Mucosa of stomach (tissue), 1 donor: ENCODE data around the gene ZNF138.
"Not testable (repeated sequence)": the region's sequence is repeated elsewhere in the genome, so short reads cannot be mapped to it uniquely, and the experiment has no call there.

ENCODE experiments used
- H3K27me3 ChIP-seq: one replicate; pipeline ENCODE4 v1.7.0; 2013; ENCODE audit warnings: mild to moderate bottlenecking, low read length; ENCODE audit not compliant: control insufficient read depth, insufficient read depth
- H3K36me3 ChIP-seq: one replicate; pipeline ENCODE4 v1.7.0; 2013; ENCODE audit warnings: low read length; ENCODE audit not compliant: control insufficient read depth, insufficient read depth
- H3K4me1 ChIP-seq: one replicate; pipeline ENCODE4 v1.7.0; 2013; ENCODE audit warnings: mild to moderate bottlenecking, low read length; ENCODE audit not compliant: control insufficient read depth, insufficient read depth
- H3K4me3 ChIP-seq: one replicate; pipeline ENCODE4 v1.7.0; 2013; ENCODE audit warnings: low read length
- H3K9ac ChIP-seq: one replicate; pipeline ENCODE4 v1.7.0; 2013; ENCODE audit warnings: mild to moderate bottlenecking, low read length, moderate library complexity
- H3K9me3 ChIP-seq: one replicate; pipeline ENCODE4 v1.7.0; 2013; ENCODE audit warnings: mild to moderate bottlenecking, low read length, moderate library complexity; ENCODE audit not compliant: control insufficient read depth
- donor health status: Pancreatic carcinoma.

Gene ZNF138

DNA sequence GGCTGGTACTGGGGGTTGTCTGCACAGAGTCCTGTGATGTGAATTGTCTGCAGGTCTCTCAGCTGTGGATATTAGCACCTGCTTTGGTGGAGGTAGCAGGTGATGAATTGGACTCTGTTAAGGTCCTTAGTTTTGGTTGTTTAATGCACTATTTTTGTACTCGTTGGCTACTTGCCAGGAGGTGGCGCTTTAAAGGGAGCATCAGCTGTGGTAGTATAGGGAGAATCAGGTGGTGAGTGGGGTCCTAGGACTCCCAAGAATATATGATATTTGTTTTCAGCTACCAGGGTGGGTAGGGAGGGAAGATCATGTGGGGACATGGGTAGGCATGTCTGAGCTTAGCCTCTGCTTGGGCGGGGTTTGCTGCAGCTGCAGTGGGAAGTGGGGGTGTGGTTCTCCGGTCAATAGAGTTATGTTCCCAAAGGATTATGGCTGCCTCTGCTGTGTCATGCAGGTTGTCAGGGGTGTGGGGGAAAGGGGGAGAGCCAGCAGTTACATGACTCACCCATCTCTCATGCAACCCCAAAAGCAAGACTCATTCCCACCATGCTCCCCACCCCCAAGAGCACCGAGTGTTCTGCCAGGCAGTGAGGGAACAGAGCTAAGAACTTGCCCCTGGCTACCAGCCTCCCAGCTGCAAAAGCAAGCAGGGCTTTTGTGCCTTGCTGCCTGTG lies 55.2 kb downstream of the ZNF138 start:
- H3K4me3 ChIP-seq, result no peak overlapping the region
- H3K9me3 ChIP-seq, result no peaks in the 10 kb centered on the region
- H3K36me3 ChIP-seq, result no peaks in the 10 kb centered on the region
- H3K9ac ChIP-seq, result no peak overlapping the region
- H3K4me1 ChIP-seq, result no peaks in the 10 kb centered on the region
- no peaks in the 10 kb centered on the region for H3K27me3 ChIP-seq

DNA sequence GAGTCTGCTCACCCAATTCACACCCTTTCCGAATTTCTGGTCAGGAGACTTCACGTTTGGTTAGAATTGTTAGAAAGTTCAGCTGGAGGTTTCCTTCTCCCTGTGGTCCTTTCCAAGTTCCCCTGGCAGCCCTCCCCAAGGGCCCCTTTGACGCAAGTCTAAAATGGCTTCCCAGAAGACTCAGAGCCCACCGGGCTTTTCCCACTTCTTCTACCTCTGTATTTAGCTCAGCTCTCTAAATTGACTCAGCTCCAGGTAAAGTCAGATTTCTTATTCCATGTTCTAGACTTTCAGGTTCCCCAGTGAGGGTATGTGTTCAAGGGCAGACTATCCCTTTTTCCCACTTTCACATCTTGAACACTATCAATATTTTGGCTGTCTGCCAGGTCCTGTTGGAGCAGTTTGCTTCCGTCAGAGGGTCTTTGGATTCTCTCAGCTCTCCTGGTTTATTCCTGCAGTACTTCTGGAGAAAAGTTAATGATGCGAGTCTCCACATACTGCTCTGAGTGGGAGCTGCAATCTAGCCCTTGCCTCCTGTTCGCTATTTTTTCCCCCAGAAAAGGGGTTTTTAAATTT lies 55.8 kb downstream of the ZNF138 start:
- H3K27me3 ChIP-seq, result no peaks in the 10 kb centered on the region
- no peaks in the 10 kb centered on the region for H3K36me3 ChIP-seq
- H3K9ac ChIP-seq, result no peak overlapping the region
- no peaks in the 10 kb centered on the region for H3K9me3 ChIP-seq
- no peaks in the 10 kb centered on the region for H3K4me1 ChIP-seq
- no peak overlapping the region for H3K4me3 ChIP-seq

DNA sequence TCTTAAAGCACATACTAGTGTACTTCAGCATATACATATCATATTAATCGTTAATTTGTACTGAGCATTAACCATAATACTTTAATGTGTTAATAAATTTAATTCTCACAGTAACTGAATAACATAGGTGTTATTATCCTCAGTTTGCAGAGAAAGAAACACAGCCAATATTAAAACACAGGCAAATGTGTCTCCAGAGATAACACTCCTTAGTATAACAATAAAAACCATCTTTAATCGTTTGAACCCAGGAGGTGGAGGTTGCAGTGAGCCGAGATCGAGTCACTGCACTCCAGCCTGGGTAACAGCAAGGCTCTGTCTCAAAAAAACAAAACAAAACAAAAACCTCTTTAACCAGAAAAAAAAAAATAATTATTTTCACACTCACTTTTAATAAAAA lies 59.5 kb downstream of the ZNF138 start:
- H3K36me3 ChIP-seq, result no peaks in the 10 kb centered on the region
- H3K9me3 ChIP-seq, result no peaks in the 10 kb centered on the region
- no peaks in the 10 kb centered on the region for H3K27me3 ChIP-seq
- no peak overlapping the region for H3K4me3 ChIP-seq
- no peak overlapping the region for H3K9ac ChIP-seq
- H3K4me1 ChIP-seq, result no peaks in the 10 kb centered on the region

DNA sequence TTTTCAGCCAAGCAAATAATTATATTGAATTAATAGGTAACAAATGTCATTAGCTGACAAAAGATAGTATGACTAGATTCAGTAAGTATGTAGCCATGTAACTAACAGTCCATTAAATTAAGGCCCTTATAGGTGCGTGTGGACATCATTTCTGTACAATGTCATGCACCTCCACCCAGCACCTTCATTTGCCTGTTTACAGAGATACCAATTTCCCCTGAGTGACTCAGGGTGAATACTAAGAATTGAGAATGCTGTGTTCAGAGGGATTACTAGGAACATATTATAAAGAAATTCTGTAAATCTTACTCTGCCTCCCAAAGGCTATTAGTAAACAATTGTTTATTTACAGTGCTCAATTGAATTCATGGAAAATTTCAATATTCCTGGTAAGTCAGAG lies 60.7 kb downstream of the ZNF138 start:
- Histone ChIP-seq H3K9me3 (no peaks in the 10 kb centered on the region), H3K4me1 (no peaks in the 10 kb centered on the region), H3K36me3 (no peaks in the 10 kb centered on the region)

DNA sequence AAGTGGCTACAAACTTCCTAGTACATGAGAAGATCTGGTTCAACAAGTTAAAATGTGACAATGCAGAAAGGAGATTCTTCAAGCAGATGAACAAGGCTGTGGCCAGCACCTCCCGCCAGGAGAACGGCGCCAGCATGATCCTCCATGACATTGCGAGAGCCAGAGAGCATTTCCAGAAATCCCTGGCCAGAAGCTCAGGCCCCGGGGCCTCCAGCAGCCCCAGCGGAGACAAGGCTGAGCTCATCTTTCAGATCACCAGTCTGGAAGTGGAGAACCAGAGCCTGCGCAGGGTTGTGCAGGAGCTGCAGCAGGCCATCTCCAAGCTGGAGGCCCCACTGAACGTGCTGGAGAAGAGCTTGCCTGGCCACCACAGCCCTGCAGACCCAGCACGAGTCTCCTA lies 68.8 kb downstream of the ZNF138 start:
- H3K27me3 ChIP-seq, result no peaks in the 10 kb centered on the region
- no peak overlapping the region for H3K4me3 ChIP-seq
- no peaks in the 10 kb centered on the region for H3K9me3 ChIP-seq
- H3K36me3 ChIP-seq, result no peaks in the 10 kb centered on the region
- H3K9ac ChIP-seq, result no peak overlapping the region
- H3K4me1 ChIP-seq, result no peaks in the 10 kb centered on the region

More for the DNA sequence above, 60.7 kb downstream of the ZNF138 start:
- Histone ChIP-seq H3K27me3 (no peaks in the 10 kb centered on the region), H3K9ac (no peak overlapping the region), H3K4me3 (no peak overlapping the region)

DNA sequence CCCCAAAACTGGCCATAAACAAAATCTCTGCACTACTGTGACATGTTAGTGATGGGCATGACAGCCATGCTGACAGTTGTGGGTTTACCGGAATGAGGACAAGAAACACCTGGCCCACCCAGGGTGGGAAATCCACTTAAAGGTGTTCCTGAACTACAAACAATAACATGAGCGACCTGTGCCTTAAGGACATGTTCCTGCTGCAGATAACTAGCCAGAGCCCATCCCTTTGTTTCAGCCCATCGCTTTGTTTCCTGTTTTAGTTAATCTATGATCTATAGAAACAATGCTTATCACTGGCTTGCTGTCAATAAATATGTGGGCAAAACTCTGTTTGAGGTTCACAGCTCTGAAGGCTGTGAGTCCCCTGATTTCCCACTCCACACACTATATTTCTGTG lies 69.3 kb downstream of the ZNF138 start:
- H3K27me3 ChIP-seq, H3K9me3 ChIP-seq, H3K4me1 ChIP-seq, H3K4me3 ChIP-seq, H3K9ac ChIP-seq, H3K36me3 ChIP-seq: not testable (repeated sequence)

DNA sequence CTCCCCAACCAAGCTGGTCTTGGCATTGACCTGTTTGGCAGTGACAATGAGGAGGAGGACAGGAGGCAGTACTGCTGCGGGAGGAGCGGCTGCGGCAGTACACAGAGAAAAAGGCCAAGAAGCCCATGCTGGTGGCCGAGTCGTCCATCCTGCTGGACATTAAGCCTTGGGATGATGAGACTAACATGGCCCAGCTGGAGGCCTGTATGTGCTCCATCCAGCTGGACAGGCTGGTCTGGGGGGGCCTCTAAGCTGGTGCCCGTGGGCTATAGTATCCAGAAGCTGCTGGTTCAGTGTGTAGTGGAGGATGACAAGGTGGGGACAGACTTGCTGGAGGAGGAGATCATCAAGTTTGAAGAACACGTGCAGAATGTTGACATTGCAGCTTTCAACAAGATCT lies 69.7 kb downstream of the ZNF138 start:
- Histone ChIP-seq H3K9me3 (no peaks in the 10 kb centered on the region), H3K4me1 (no peaks in the 10 kb centered on the region), H3K9ac (no peak overlapping the region), H3K27me3 (no peaks in the 10 kb centered on the region), H3K4me3 (no peak overlapping the region), H3K36me3 (no peaks in the 10 kb centered on the region)

DNA sequence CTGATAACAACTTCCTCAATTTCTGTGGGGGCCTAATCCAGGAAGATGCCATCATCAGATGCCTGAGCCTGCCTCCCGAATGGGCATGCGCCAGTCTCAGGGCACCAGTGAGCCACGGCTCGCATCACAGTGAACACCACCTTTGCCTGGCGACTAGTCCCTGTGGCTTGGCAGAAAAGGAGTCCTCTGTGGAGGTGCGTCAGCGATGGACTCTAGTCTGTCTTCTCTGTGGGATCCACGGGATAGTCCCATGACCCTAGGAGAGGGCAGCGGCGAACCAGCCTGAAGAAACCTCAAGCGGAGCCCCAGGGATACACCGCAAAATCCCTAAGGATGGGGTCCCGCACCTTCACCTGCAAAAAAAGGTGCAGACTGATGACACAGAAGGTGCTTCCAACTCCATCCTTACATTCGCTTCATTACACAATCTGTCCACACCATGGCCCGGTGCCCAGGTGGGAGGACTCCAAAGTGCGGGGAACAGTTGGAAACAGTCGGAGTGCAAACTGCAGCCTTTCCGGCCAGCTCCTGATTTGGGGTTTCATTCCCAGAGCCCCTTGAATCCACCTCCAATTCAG lies 73.7 kb downstream of the ZNF138 start:
- H3K36me3 ChIP-seq, result no peaks in the 10 kb centered on the region
- no peaks in the 10 kb centered on the region for H3K9me3 ChIP-seq
- H3K27me3 ChIP-seq, result no peaks in the 10 kb centered on the region
- no peaks in the 10 kb centered on the region for H3K4me1 ChIP-seq
- H3K4me3 ChIP-seq, result no peak overlapping the region
- H3K9ac ChIP-seq, result no peak overlapping the region

DNA sequence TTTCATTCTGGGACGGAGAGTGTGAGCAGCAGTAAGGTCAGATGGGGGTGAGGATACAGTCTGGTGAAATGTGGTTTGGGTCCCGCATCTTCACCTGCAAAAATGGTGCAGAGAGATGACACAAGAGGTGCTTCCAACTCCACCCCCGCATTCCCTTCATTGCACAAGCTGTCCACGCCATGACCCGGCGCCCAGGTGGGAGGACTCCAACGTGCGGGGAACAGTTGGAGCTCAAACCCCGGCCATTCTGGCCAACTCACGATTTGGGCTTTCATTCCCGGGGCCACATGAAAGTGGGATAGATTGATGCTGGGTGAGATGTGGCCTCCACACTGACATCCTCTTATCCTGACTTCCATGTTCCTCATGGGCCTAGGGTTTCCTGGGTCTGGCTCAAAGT lies 74.3 kb downstream of the ZNF138 start:
- Histone ChIP-seq H3K9ac (no peak overlapping the region), H3K4me3 (no peak overlapping the region), H3K36me3 (no peaks in the 10 kb centered on the region), H3K9me3 (no peaks in the 10 kb centered on the region), H3K4me1 (no peaks in the 10 kb centered on the region), H3K27me3 (no peaks in the 10 kb centered on the region)

DNA sequence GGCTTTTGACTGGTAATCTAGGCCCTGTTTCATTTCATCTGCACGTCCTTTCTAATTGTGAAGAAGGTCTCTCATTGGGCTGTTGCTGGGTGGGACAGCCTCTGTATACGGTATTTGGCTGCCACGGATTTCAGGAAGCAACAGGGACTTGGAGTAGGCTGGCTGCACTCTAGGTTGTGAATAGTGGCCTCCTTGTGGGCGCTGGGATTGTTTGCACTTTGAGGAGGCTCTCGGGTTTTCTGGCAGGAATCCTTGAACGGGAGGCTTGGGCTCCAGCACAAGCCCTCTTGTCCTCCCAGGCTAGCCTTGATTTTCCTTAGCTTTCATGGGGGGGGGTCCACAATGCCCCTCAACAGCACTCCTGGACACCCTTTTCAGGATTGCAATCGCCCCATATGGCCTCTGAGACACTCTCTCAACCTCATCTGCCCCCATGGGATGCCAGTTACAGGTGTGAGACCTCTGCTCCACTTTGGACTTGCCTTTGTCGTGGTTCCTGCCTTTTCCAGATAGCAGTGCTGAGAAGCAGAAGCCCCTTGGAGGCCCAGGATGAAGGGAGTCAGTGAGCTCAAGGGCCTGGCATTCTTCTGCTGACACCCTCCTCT lies 75.0 kb downstream of the ZNF138 start:
- Histone ChIP-seq H3K27me3 (no peaks in the 10 kb centered on the region), H3K9ac (no peak overlapping the region), H3K9me3 (no peaks in the 10 kb centered on the region), H3K36me3 (no peaks in the 10 kb centered on the region), H3K4me1 (no peaks in the 10 kb centered on the region), H3K4me3 (no peak overlapping the region)

DNA sequence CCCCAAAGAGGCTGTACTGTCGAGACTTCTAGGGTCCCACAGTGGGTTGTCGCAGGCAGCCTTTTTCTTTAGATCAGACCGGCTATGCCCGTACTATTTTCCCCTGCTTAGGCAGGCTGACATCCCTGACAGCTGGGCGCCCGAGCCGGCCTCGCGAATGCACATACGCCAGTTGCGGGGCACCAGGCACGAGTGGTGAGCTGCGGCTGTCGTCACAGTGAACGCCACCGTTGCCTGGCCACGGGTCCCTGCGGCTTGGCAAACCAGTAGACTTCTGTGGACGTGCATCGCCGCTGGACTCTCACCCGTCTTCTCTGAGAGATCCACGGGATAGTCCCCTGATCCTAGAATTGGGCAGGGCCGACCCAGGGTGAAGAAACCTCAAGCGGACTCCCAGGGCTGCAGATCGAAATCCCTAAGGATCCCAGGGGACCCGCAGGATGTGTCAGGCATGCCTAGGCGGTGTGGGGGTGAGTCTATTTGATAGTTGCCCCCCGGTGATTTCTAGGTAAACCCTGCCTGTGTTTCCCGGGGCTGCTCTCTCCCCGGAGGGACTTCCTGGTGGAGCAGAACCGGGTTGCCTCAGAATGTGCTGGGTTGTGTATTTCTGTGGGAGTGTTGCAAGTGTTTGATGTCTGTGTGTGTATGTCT lies 75.8 kb downstream of the ZNF138 start:
- Histone ChIP-seq H3K9ac (no peak overlapping the region), H3K36me3 (no peaks in the 10 kb centered on the region), H3K4me3 (no peak overlapping the region), H3K27me3 (no peaks in the 10 kb centered on the region), H3K4me1 (no peaks in the 10 kb centered on the region), H3K9me3 (no peaks in the 10 kb centered on the region)

DNA sequence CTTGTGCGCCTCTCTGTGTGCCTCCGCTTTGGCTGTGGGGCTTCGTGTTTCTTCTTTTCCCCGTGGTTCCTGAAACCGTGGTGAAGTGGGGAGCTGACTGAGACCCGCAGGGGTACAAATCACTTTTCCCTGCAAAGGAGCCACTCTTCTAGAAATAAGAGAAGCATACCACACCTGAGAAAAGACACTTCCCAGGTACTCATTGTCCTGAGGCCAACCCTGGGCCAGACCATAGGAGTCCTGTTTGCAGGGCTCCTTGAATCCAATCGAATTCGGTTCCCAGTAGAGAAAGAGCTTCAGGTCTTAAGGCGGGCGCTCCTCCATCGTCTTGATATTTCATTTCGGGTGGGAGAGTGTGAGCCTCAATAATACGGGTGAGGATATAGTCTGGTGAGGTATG lies 76.4 kb downstream of the ZNF138 start:
- Histone ChIP-seq H3K36me3 (no peaks in the 10 kb centered on the region), H3K27me3 (no peaks in the 10 kb centered on the region), H3K4me1 (no peaks in the 10 kb centered on the region), H3K9ac (no peak overlapping the region), H3K9me3 (no peaks in the 10 kb centered on the region), H3K4me3 (no peak overlapping the region)
